HepG2 (cell line): ENCODE results near the gene SOHLH2. TPM values are rescaled to one million over a fixed set of nuclear protein-coding genes. Genes with fewer than 3 reads are reported as not detected.

Source experiments
- ATAC-seq: fragments of 200-7000 bp; cut with Tn5 transposase; 3 replicates; pipeline ENCODE4 v1.9.1; 2020; ENCODE audit warnings: mild to moderate bottlenecking, moderate library complexity
- BruUV-seq: library from RNA; stranded (reverse); fragments of 400-500 nt; replicated peaks from 2 replicates; lab custom pipeline; 2021; lab: Mats Ljungman, UMichigan
- CTCF ChIA-PET: fragments of 300-600 bp; formaldehyde crosslinking; extraction: SDS; loops from one replicate; lab custom pipeline; 2021; ENCODE audit warnings: low total read pairs, inconsistent platforms, low intra/inter-chr PET ratio; lab: Yijun Ruan, JAX
- POLR2A ChIA-PET: fragments of 350-600 bp; sonication (Branson Sonifier 250); formaldehyde crosslinking; loops from one replicate; lab custom pipeline; 2020; ENCODE audit warnings: antibody characterized with exemption, inconsistent platforms; lab: Yijun Ruan, JAX
- DNase-seq: peaks from one replicate; pipeline ENCODE4 v3.0.0-alpha.2; 2015; ENCODE audit warnings: low spot score
- FAIRE-seq: peaks from 3 replicates; lab custom pipeline; 2011; peaks lifted over from hg19 to GRCh38; lab: Jason Lieb, UNC
- H2AFZ ChIP-seq: one replicate; pipeline ENCODE4 v1.6.1; 2011; ENCODE audit warnings: low read length, inconsistent platforms
- H3K27ac ChIP-seq: fragments of 300-600 bp; 3 replicates; pipeline ENCODE4 v1.8.0; 2011; ENCODE audit warnings: mixed run types, mild to moderate bottlenecking, mixed read lengths, low read length, inconsistent platforms; ENCODE audit not compliant: insufficient read depth; ENCODE audit errors: extremely low read length
- H3K27me3 ChIP-seq, 2 experiments: fragments of 200-600 bp in 1 of 2; 2 replicates in 1 of 2; 3 replicates in 1 of 2; pipeline versions ENCODE4 v1.6.0 to v1.8.0; 2011; ENCODE audit warnings: low read length in 2 of 2, mild to moderate bottlenecking in 2 of 2, moderate library complexity in 2 of 2, inconsistent platforms in 1 of 2; ENCODE audit not compliant: insufficient read depth in 2 of 2, control insufficient read depth in 1 of 2
- H3K36me3 ChIP-seq, 2 experiments: fragments of 200-600 bp in 1 of 2; replicated peaks in 1 of 2; 2 replicates in 1 of 2; 3 replicates in 1 of 2; pipeline versions ENCODE4 v1.5.1 to v1.8.0; 2011; ENCODE audit warnings: low read length in 2 of 2, inconsistent platforms in 1 of 2; ENCODE audit not compliant: insufficient read depth in 2 of 2, control insufficient read depth in 1 of 2
- H3K4me1 ChIP-seq: 2 replicates; pipeline ENCODE4 v1.5.1; 2012; ENCODE audit warnings: low read length, inconsistent platforms; ENCODE audit not compliant: insufficient read depth
- H3K4me2 ChIP-seq: 2 replicates; pipeline ENCODE4 v1.6.0; 2011; ENCODE audit warnings: low read depth, low read length, inconsistent platforms
- H3K4me3 ChIP-seq, 3 experiments: fragments of 200-600 bp in 1 of 3; sonication (generic), shearing (Covaris generic) in 1 of 3; replicated peaks in 1 of 3; 2 replicates each; pipeline ENCODE4 v1.5.1; 2011 to 2016; ENCODE audit warnings: low read length in 3 of 3, inconsistent platforms in 2 of 3, low read depth in 2 of 3, mild to moderate bottlenecking in 2 of 3, control low read depth in 1 of 3, mixed read lengths in 1 of 3; ENCODE audit not compliant: insufficient read depth in 1 of 3
- H3K79me2 ChIP-seq: one replicate; pipeline ENCODE4 v1.6.1; 2011; ENCODE audit warnings: low read length, inconsistent platforms; ENCODE audit not compliant: insufficient read depth
- H3K9ac ChIP-seq: 2 replicates; pipeline ENCODE4 v1.6.0; 2011; ENCODE audit warnings: mild to moderate bottlenecking, low read depth, low read length, inconsistent platforms; ENCODE audit not compliant: insufficient read depth
- H3K9me3 ChIP-seq: 2 replicates; pipeline ENCODE4 v1.5.1; 2012; ENCODE audit warnings: mild to moderate bottlenecking, low read length
- H4K20me1 ChIP-seq: 2 replicates; pipeline ENCODE4 v1.6.0; 2011; ENCODE audit warnings: inconsistent platforms, mild to moderate bottlenecking, low read length, moderate library complexity; ENCODE audit not compliant: insufficient read depth
- FLYWCH1 ChIP-seq: sonication (generic); formaldehyde crosslinking; IDR thresholded peaks from 2 replicates; pipeline ENCODE4 v1.8.1; 2023; ENCODE audit warnings: mild to moderate bottlenecking, missing genetic modification reagents
- GZF1 ChIP-seq: sonication (generic); formaldehyde crosslinking; IDR thresholded peaks from 2 replicates; pipeline ENCODE4 v1.5.1; 2020; ENCODE audit warnings: mild to moderate bottlenecking, missing genetic modification reagents
- MEIS2 ChIP-seq: sonication (generic); formaldehyde crosslinking; IDR thresholded peaks from 2 replicates; pipeline ENCODE4 v1.9.0; 2021; ENCODE audit warnings: mild to moderate bottlenecking, missing genetic modification reagents
- PAF1 ChIP-seq: IDR thresholded peaks from 2 replicates; pipeline ENCODE4 v1.6.1; 2016; ENCODE audit warnings: missing genetic modification reagents, missing compliant biosample characterization
- POLR2G ChIP-seq: fragments of 200-400 bp; formaldehyde crosslinking; IDR thresholded peaks from 2 replicates; pipeline ENCODE4 v1.6.1; 2018; ENCODE audit warnings: mild to moderate bottlenecking, low read depth, low read length, moderate library complexity
- PTBP1 ChIP-seq: fragments of 200-400 bp; formaldehyde crosslinking; IDR thresholded peaks from 2 replicates; pipeline ENCODE4 v1.6.1; 2018; ENCODE audit warnings: low read length, low read depth; ENCODE audit not compliant: poor library complexity, severe bottlenecking
- REST ChIP-seq, 2 experiments: IDR thresholded peaks; 2 replicates each; pipeline ENCODE4 v1.6.1; 2011 to 2012; ENCODE audit warnings: low read length in 2 of 2, borderline replicate concordance in 1 of 2, low read depth in 1 of 2, mild to moderate bottlenecking in 1 of 2, moderate library complexity in 1 of 2
- SETDB1 ChIP-seq: sonication (generic); formaldehyde crosslinking; IDR thresholded peaks from 2 replicates; pipeline ENCODE4 v1.5.1; 2020; ENCODE audit warnings: missing genetic modification reagents, mild to moderate bottlenecking, borderline replicate concordance
- SKI ChIP-seq: fragments of 450-650 bp; IDR thresholded peaks from one replicate; pipeline ENCODE4 v1.6.1; 2018; ENCODE audit warnings: mild to moderate bottlenecking; ENCODE audit not compliant: partially characterized antibody
- SNAPC2 ChIP-seq: sonication (generic); formaldehyde crosslinking; IDR thresholded peaks from 2 replicates; pipeline ENCODE4 v1.8.1; 2022; ENCODE audit warnings: mild to moderate bottlenecking, missing genetic modification reagents
- SNAPC5 ChIP-seq: sonication (generic); formaldehyde crosslinking; IDR thresholded peaks from 2 replicates; pipeline ENCODE4 v1.8.1; 2023; ENCODE audit warnings: mild to moderate bottlenecking, missing genetic modification reagents, borderline replicate concordance
- ZNF329 ChIP-seq: sonication (generic); formaldehyde crosslinking; IDR thresholded peaks from 2 replicates; pipeline ENCODE4 v1.9.0; 2021; ENCODE audit warnings: low read depth, mild to moderate bottlenecking, missing genetic modification reagents
- ZNF552 ChIP-seq: sonication (generic); formaldehyde crosslinking; IDR thresholded peaks from 2 replicates; pipeline ENCODE4 v1.9.0; 2022; ENCODE audit warnings: missing genetic modification reagents, mild to moderate bottlenecking, borderline replicate concordance
- ZNF616 ChIP-seq: sonication (generic); formaldehyde crosslinking; IDR thresholded peaks from 2 replicates; pipeline ENCODE4 v1.5.0; 2020; ENCODE audit warnings: low read depth, mild to moderate bottlenecking, missing genetic modification reagents
- WGBS: methylation state at CpG from one replicate; pipeline ENCODE4 v1.1.6; 2017; ENCODE audit warnings: low lambda C conversion rate; 5-methylcytosine and 5-hydroxymethylcytosine counted together
- in situ Hi-C: cut with HindIII; loops from 2 replicates; pipeline ENCODE4 v1.10.0; 2017; ENCODE audit warnings: low pct_unique_long_range_greater_than_20kb; ENCODE audit not compliant: extremely low pct_ligation_motif_present
- intact Hi-C: fragments of 100-400 bp; cut with micrococcal nuclease; formaldehyde crosslinking; loops from one replicate; pipeline ENCODE4 v1.10.0; 2022; ENCODE audit not compliant: unreplicated experiment
- polyA plus RNA-seq, 8 experiments: library from polyadenylated mRNA; depleted of rRNA in 3 of 8; stranded (reverse) in 7 of 8; unstranded in 1 of 8; fragments of >200 nt; fragmentation: Illumina TruSeq in 4 of 8; extraction: Trizol in 4 of 8; gene quantifications; 2 replicates each; pipeline versions ENCODE4 v1.2.1 to v1.2.3, GENCODE V29; 2011 to 2016; ENCODE audit warnings: low read depth in 4 of 8, missing spikeins in 1 of 8, mixed read lengths in 1 of 8; ENCODE audit not compliant: insufficient read depth in 1 of 8
- total RNA-seq, 5 experiments: library from RNA; depleted of rRNA; stranded (reverse); fragments of >200 nt; fragmentation: Illumina TruSeq; extraction: Trizol; gene quantifications; 2 replicates each; pipeline ENCODE4 v1.2.3, GENCODE V29; 2016; ENCODE audit warnings: low read depth in 1 of 5

Gene SOHLH2
- total and polyA plus RNA-seq, 2 of the 13 experiments (the other 11 are each of a cell fraction or from before 2014, with no cell fraction given): not detected

- TF ChIP-seq ZNF552 (CRISPR knock-in tag): no peak
- TF ChIP-seq ZNF329 (CRISPR knock-in tag): no peak
- no peak for TF ChIP-seq PTBP1
- TF ChIP-seq SKI: no peak
- TF ChIP-seq SNAPC2 (CRISPR knock-in tag): no peak
- no peak for TF ChIP-seq FLYWCH1 (CRISPR knock-in tag)
- TF ChIP-seq SNAPC5 (CRISPR knock-in tag): no peak
- no peak for TF ChIP-seq MEIS2 (CRISPR knock-in tag)
Measured at GRCh38 chr13:36163286-36163685, 51.1 kb downstream of the SOHLH2 start (continued).

GRCh38 chr13:36160297-36160696 lies 54.1 kb downstream of the SOHLH2 start:
- no peak for ATAC-seq
- no TSS peak for BruUV-seq
- no peaks in the 10 kb centered on the region for H4K20me1 ChIP-seq
- TF ChIP-seq GZF1 (CRISPR knock-in tag): no peak
- no peak for TF ChIP-seq ZNF616 (CRISPR knock-in tag)
- no peak for TF ChIP-seq REST (IDR thresholded peaks at IDR 0.05; ENCODE audit: borderline replicate concordance in 1 of 2, low read depth in 1 of 2, low read length in 2 of 2)
- TF ChIP-seq SETDB1 (CRISPR knock-in tag): no peak
- no peak for TF ChIP-seq POLR2G
- no peak for TF ChIP-seq PAF1 (CRISPR knock-in tag)
- TF ChIP-seq, all 625 proteins: peak for 0
- in situ Hi-C loops (no loop called here), intact Hi-C loops (no loop called here)
- H3K4me1 ChIP-seq: no peaks in the 10 kb centered on the region
- no peak overlapping the region for H2AFZ ChIP-seq
- no peaks in the 10 kb centered on the region for H3K27me3 ChIP-seq
- no peak overlapping the region for H3K9ac ChIP-seq
- 5% methylated on average over 4 of the region's 4 CpGs for WGBS
- ChIA-PET CTCF (no interaction called here), POLR2A (no interaction called here)
- DNase-seq: no peak
- no peaks in the 10 kb centered on the region for H3K79me2 ChIP-seq
- H3K27ac ChIP-seq: no peak overlapping the region
- no peaks in the 10 kb centered on the region for H3K36me3 ChIP-seq
- no peaks in the 10 kb centered on the region for H3K9me3 ChIP-seq
- no peak for FAIRE-seq
- H3K4me2 ChIP-seq: no peak overlapping the region
- H3K4me3 ChIP-seq: no peak overlapping the region
